D721Med (cell line): ENCODE data around the gene BCAS3.

Source experiments
- DNase-seq: peaks from one replicate; pipeline ENCODE4 v3.0.0; 2011; ENCODE audit warnings: low spot score; ENCODE audit not compliant: insufficient read length
- FAIRE-seq: peaks from 2 replicates; lab custom pipeline; 2011; peaks lifted over from hg19 to GRCh38; lab: Jason Lieb, UNC
- TF ChIP-seq, protein P1 (sequence below): IDR thresholded peaks from 2 replicates; pipeline ENCODE4 v1.5.1; 2012; ENCODE audit warnings: mild to moderate bottlenecking, control low read depth; ENCODE audit not compliant: insufficient read depth; ENCODE audit errors: missing control alignments

Gene BCAS3

DNA sequence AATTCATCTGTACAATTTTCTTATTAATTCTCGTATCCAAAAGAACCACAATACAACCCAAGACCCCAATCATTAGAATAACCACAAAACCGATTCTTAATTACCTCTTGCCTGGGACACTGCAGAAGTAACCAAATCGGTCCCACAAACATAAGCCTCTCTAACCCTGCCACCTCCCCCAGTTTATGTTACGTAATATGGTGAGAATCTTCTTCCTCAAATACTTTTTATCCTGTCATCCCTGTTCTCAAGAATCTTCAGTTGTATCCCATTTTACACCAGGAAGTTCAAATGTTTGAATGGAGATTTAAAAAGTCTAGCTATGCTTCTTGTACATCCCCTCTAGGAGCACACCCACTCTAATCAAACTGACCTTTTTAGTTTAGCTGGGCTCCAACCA is 452.7 kb downstream of the BCAS3 start:
- TF ChIP-seq, protein P1, sequence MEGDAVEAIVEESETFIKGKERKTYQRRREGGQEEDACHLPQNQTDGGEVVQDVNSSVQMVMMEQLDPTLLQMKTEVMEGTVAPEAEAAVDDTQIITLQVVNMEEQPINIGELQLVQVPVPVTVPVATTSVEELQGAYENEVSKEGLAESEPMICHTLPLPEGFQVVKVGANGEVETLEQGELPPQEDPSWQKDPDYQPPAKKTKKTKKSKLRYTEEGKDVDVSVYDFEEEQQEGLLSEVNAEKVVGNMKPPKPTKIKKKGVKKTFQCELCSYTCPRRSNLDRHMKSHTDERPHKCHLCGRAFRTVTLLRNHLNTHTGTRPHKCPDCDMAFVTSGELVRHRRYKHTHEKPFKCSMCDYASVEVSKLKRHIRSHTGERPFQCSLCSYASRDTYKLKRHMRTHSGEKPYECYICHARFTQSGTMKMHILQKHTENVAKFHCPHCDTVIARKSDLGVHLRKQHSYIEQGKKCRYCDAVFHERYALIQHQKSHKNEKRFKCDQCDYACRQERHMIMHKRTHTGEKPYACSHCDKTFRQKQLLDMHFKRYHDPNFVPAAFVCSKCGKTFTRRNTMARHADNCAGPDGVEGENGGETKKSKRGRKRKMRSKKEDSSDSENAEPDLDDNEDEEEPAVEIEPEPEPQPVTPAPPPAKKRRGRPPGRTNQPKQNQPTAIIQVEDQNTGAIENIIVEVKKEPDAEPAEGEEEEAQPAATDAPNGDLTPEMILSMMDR = no peak
- DNase-seq = no peak
- no peak for FAIRE-seq

DNA sequence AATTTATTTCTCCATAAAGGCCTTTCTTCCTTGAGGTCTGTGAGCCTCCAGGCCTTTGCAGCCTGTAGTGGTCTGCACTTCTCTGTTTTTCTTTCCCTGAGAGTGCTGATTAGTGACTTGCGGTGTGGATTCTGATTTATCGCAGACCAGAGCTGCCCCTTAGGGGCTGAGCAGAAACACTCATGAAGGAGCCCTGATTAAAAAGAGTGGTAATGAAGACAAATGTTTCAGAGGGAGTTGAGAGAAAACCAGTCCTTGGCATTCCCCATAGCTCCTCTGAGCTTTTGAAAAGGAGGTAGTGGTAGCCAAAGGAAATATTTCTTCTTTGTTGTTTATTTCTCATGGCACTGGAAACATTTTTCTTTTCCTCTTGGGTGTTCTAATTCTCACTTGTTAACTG is 453.9 kb downstream of the BCAS3 start:
- no peak for DNase-seq
- TF ChIP-seq, protein P1 = no peak
- FAIRE-seq = no peak

DNA sequence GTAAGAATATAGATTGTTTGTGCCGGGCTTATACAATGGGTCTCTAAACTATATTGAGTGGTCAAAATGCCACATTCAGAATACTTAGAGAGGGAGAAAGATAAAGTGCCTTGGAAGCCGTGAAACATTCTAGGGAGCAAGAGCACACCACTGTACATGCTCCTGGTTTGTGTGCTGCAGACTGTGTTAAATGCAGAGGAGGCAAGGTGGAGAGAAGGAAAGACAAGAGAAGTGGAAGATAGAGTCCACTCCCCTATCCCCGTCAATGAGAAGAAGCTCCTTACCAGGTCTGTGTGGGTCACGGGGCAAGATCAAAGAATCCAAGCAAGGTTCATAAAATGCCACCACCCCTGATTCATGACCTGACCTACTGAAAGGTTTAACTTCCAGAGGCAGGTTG is 454.9 kb downstream of the BCAS3 start:
- DNase-seq (no peak), FAIRE-seq (no peak)
- TF ChIP-seq, protein P1 = no peak

DNA sequence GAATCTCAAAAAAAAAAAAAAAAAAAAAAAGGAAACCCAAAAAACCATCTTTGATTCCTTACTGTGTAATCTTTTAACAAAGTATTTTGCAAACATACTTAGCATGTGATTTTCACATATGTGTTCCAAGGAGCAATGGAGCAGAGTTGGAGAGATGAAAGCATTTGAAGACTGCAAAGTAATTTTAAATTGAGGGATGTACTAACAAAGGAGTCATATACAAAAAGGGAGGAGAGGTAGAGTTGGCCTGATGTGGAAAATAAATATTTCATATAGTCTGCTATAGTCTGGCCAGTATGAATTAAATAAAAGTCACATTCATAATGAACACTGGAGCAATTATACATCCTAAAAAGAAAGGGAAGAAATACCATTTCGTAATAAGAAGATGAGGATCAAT is 456.2 kb downstream of the BCAS3 start:
- DNase-seq = no peak
- TF ChIP-seq, protein P1 = no peak
- FAIRE-seq = no peak

DNA sequence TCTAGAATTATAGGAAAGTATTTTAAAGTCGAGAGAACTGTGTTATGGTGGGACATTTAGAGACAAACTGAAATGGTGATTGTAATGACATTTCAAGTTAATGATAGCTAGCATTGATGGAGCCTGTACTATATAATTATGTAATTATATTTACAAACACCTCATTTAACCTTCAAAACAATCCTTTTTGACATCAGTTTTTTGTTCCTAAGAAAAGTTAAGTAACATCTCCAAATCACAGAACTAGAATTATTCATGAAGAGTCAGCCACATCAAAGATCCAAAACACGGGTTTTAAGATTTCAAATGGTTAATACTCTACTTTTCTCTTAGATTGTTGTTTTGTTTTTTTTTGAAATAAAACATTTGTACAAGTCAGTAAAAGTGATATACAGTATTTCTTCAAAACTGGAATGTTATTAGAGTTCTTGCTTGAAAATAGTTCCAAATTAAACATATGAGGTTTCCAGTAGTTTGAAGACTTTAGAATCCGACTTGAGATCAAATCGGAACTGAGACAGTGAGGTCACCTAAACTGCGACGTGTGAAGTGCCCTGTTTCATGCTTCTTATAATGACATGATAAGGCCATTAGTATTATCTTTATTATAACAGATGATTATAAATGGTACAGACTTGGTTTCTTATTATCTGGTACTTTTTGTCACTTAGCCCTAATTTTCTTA is 457.0 kb downstream of the BCAS3 start:
- TF ChIP-seq, protein P1 = no peak
- no peak for DNase-seq
- no peak for FAIRE-seq

DNA sequence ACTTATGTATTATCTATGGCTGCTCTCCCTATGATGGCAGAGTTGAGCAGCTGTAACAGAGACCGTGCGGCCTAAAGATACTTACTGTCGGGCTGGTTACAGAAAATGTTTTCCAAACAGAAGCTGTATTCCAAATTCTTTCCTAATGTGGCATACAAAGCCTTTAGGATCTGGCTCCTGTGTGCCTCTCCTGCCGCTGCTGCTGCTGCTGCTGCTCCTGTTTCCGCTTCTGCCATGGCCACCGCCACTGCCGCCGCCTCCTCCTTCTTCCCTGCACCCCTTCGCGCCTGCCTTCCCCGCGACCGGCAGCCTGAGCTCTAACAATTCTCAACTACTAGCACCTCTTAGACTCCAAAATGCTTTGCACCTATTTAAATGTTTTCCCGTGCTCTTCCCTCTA is 458.1 kb downstream of the BCAS3 start:
- TF ChIP-seq, protein P1 = no peak
- FAIRE-seq = no peak

DNA sequence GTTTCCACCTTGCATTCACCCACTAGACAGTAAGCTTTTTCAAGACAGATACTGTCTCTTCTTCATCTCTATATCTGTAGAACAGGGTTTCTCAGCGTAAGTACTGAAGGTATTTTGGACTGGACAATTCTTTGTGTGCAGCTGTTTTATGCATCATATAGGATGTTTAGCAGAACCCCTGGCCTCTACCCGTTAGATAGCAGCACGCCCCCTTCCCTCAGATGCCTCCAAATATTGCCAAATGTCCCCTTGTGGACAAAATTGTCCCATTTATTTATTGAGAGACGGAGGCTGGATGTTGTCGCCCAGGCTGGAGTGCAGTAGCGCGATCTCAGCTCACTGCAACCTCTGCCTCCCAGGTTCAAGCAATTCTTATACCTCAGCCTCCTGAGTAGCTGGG is 458.6 kb downstream of the BCAS3 start:
- DNase-seq (no peak), FAIRE-seq (no peak)
- TF ChIP-seq, protein P1 = no peak

More for the DNA sequence above, 458.1 kb downstream of the BCAS3 start:
- DNase-seq = no peak
